GM19193 (cell line): ENCODE measurements around the gene PIBF1.

Source experiments
- POLR2A ChIP-seq: IDR thresholded peaks from 4 replicates; pipeline ENCODE4 v1.6.1; 2011; ENCODE audit not compliant: insufficient read depth, insufficient read length; ENCODE audit errors: extremely low read depth

The PIBF1 gene

DNA sequence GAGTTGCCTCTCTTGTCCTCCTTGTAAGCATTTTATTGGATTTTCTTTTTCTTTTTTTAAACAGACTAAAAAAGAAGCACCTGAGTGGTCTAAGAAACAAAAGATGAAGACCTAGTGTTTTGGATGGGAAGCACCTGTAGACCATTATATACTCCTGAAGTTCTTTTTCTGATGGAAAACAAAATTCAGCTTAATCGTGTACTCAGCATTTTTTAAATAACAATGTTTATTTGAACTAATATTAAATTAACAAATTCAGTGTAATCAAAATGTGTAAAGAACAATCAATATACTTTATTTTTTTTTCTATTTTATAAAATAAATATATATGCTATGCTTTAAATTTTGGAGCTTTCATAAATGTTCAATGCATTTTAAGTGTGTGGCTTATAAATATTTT is 233.9 kb downstream of the PIBF1 start:
- TF ChIP-seq POLR2A: no peak

GRCh38 chr13:73018336-73018735 is 236.4 kb downstream of the PIBF1 start:
- no peak for TF ChIP-seq POLR2A

GRCh38 chr13:73025217-73026012 is 243.5 kb downstream of the PIBF1 start:
- TF ChIP-seq POLR2A: no peak

DNA sequence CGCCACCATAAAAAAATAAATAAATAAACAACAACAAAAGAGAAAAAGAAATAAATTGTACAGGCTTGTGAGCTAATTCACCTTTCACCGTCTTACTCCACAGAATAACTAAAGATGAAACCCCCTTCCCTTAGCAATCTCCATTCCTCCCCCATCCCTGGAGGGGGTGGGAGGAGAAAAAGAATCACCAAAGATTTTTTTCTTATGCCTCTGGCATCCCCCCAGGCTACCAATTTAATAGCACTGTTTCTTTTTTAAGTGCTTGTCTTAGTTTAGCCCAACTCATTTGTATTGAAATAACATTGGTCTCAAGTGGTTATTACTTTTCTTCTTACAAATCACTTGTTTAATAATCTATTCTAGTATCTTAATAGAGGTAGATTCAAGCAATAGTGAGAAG is 253.0 kb downstream of the PIBF1 start:
- TF ChIP-seq POLR2A: no peak

GRCh38 chr13:73035660-73036059 is 253.7 kb downstream of the PIBF1 start:
- TF ChIP-seq POLR2A: no peak

DNA sequence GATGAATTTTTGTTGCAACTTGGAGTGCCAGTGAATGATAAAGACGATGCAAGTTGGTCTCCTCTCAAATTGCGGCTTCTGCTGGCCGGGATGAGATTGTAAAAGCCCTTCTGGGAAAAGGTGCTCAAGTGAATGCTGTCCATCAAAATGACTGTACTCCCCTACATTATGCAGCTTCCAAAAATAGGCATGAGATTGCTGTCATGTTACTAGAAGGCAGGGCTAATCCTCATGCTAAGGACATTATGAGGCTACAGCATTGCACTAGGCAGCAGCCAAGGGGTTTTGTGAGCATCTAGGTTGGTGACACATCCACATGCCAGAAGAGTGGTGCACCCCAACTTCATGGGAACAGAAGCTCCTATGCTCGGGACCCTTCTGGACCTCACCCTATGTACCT is 254.6 kb downstream of the PIBF1 start:
- TF ChIP-seq POLR2A: no peak

GRCh38 chr13:73038064-73038463 is 256.1 kb downstream of the PIBF1 start:
- no peak for TF ChIP-seq POLR2A

DNA sequence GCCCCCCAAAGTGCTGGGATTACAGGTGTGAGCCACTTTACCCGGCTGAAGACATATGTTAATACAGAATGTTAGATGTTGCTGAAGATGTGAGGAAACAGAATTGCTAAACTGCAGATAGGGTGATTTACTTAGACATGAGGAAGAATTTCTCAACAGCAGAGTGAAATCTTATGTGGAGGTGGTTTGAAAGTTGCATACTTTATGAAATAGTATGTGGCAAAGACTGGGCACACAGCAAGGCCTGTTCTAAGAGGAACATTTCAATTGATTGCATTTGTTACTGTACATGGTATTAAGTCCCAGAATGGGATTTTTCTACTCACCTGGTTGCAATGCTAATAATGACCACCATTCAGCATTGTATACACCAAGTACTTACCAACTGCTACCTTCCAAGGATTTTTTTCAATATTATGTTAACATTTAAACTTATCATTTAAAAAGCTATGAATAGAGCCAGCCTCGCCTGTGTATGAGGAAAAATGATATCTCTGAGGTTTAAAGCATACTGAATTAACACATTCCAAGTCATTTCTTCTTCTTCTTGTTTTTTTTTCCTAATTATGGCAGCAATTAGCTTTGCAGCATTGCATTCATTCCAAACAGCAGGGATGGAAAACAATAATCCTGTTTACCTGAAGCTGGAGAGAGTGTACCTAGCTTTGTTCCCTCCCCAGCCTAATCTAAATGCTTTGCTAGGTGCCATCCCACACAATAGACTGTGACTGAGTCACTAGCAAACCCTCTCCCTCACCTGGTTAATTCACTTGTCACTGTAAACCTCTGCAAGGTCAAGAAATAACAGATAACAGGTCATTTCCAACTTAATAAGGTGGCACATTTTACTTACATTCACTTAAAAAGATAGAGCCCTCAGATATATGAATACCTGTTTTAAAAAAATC is 257.5 kb downstream of the PIBF1 start:
- no peak for TF ChIP-seq POLR2A

- TF ChIP-seq POLR2A: no peak
These were observed 258.6 kb downstream of the PIBF1 start for GRCh38 chr13:73040484-73040883.

DNA sequence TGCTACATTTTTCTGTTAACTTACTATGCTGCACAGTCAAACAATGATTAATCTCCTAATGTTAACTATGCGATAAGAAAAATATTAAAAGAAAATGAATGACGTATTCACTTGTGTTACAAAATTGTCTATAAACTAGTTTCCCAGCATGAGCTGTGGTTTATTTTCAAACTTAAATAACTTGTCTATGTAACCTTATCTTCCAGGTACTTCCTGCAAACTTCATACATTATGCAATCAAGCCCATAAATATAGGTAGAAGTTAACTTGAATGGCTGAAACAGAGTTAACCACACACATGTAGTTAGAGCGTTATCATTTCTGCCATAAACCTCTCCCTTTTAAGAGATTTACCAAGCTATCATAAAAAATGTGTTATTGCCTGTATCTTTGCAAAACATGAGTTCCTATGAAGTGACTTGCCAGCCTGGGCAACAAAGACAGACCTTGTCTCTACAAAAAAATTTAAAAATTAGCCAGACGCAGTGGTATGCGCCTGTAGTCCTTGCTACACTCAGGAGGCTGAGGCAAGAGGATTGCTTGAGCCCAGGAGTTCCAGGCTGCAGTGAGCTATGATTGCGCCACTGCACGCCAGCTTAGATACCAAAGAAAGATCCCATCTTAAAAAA is 259.1 kb downstream of the PIBF1 start:
- no peak for TF ChIP-seq POLR2A

- no peak for TF ChIP-seq POLR2A
These were observed 263.1 kb downstream of the PIBF1 start for GRCh38 chr13:73045031-73045430.

DNA sequence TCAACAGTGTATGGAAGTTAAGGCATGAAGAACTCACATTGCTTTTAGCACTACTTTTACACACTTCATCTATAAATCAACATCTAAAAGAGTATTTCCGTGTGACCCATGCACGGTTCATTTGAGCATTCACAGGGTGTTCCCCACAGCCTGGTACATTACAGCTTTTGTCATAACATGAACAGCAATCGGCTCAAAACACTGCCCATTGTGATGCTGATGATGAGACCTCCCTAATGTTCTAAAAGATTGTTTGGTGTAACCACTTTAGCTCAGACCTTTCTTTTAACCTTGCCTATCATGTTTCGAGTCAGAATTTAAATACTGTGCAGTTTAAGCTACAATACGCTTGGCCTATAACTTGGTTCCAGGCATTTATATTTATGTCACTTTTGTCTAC is 272.8 kb downstream of the PIBF1 start:
- TF ChIP-seq POLR2A: no peak

GRCh38 chr13:73055813-73056564 is 274.1 kb downstream of the PIBF1 start:
- no peak for TF ChIP-seq POLR2A

- no peak for TF ChIP-seq POLR2A
These were observed 274.6 kb downstream of the PIBF1 start for GRCh38 chr13:73056565-73056962.
